IPS-NIHi7 (cell line): ENCODE results near the gene ETV6.

Experiments used
- DNase-seq: peaks from one replicate; pipeline ENCODE4 v3.0.0; 2012; ENCODE audit warnings: mixed read lengths; ENCODE audit errors: extremely low spot score

The ETV6 gene

DNA sequence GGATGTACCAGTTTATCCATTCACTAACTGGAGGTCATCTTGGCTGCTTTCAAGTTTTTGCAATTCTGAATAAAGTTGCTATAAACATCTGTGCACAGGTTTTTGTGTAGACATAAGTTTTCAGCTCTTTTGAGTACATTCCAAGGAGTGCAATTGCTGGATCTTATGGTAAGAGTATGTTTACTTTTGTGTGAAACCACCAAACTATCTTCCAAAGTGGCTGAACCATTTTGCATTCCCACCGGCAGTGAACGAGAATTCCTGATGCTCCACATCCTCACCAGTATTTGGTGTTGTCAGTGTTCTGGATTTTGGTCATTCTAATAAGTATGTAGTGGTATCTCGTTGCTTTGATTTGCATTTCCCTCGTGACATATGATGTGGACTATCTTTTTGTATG, 270.8 kb downstream of the ETV6 start:
- DNase-seq = no peak

DNA sequence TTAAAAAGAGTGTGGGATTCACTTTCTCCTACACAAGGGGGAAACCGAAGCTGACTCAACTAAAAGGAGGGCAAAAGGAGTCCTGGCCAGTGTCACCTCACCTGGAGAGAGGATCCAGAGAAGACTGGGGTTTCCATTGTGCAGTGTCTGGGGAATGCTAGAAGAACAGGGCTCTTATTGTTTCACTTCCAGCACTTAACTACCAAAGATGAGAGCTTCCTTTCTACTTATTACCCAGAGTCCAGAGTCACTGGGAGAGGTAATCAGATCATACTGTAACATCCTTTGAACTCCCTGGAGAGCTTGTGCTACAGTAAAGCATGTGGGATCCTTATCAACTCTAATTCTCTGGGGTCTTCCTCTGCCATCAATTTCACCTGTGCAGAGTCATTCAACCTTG, 272.9 kb downstream of the ETV6 start:
- DNase-seq = no peak

DNA sequence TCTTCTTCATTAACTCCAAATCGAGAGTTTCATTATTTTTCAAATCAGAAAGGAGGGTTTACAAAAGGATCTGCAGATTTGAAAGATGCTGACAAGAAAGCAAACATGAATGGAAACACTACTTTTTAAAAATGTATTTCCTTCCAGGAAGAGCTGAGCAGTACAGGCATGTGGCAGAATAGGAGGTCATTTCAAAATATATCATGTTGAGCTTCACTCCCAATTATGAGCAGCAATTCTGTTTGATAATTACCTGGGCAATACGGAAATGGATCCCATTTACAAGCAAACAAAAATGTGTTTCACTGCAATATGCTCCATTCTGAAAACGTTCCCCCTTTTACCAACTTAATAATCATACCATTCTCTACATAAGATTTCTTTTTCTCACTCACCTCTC, 273.6 kb downstream of the ETV6 start:
- DNase-seq = no peak

DNA sequence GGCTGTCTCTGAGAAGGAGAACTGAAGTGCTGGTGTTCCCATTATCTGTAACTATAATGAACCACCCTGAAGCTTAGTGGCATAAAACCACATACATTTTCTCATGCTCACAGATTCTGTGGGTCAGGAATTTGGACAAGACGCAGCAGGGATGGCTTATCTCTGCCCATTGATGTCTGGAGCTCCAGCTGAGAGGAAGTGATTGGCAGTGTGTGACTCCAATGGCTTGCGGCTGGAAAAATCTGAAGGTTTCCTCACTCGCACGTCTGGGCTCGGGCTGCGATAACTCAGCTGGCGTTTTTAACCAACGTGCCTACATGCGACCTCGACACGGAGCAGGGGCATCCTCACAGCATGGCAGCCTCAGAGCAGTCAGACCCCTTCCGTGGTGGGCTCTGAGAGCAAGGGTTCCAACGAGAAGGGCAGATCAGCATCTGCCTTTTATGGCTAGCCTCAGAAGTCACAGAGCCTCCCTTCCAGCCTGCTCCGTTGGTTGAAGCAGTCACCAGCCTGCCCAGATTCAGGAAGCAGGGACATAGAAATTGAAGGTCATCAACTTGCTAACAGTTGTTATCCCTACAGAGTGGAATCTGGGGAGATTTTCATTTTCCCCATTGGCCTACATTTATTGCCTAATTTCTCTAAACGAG, 277.9 kb downstream of the ETV6 start:
- DNase-seq = no peak

- DNase-seq = no peak
Measured at GRCh38 chr12:11929714-11930113, 280.2 kb downstream of the ETV6 start.

DNA sequence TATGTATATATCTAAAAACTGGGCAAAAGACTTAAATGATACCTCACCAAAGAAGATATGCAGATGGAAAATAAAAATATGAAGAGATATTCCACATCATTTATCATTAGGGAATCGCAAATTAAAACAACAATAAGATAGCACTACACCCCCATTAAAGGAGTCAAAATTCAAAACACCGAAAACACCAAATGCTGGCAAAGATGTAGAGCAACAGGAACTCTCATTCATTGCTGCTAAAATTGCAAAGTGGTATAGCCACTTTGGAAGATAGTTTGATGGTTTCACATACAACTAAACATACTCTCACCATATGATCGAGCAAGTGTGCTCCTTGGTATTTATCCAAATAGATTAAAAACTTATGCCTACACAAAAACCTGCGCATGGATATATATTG, 289.7 kb downstream of the ETV6 start:
- DNase-seq = no peak

- DNase-seq = no peak
Measured at GRCh38 chr12:11941606-11942337, 292.3 kb downstream of the ETV6 start.

- no peak for DNase-seq
Measured at GRCh38 chr12:11943919-11944700, 294.6 kb downstream of the ETV6 start.
